Mesenchymal stem cell (in vitro differentiated cells and primary cell): Measurements from ENCODE around the gene AURKB.
A peak's percentile ranks its signal among the peaks of the same experiment; 100 is the strongest.

Experiments
- DNase-seq: peaks from one replicate; pipeline ENCODE4 v3.0.0-alpha.2; 2013
- H2AFZ ChIP-seq: one replicate; pipeline ENCODE4 v1.6.1; 2013; ENCODE audit warnings: low read depth, mild to moderate bottlenecking, control low read depth, inconsistent platforms, low read length, moderate library complexity
- H2AK5ac ChIP-seq: 2 replicates; pipeline ENCODE4 v1.6.1; 2013; ENCODE audit warnings: low read length, moderate library complexity, mild to moderate bottlenecking, inconsistent platforms; ENCODE audit not compliant: severe bottlenecking
- H2BK120ac ChIP-seq: one replicate; pipeline ENCODE4 v1.6.1; 2013; ENCODE audit warnings: low read depth, mild to moderate bottlenecking, inconsistent platforms, low read length, moderate library complexity
- H2BK12ac ChIP-seq, 2 experiments: one replicate each; pipeline ENCODE4 v1.6.1; 2013; ENCODE audit warnings: inconsistent platforms in 2 of 2, low read length in 2 of 2, mild to moderate bottlenecking in 2 of 2, moderate library complexity in 2 of 2, control low read depth in 1 of 2
- H2BK15ac ChIP-seq: one replicate; pipeline ENCODE4 v1.6.1; 2013; ENCODE audit warnings: mild to moderate bottlenecking, low read depth, inconsistent platforms; ENCODE audit not compliant: poor library complexity, severe bottlenecking
- H2BK5ac ChIP-seq: 2 replicates; pipeline ENCODE4 v1.6.1; 2013; ENCODE audit warnings: low read depth, mild to moderate bottlenecking, low read length, control low read depth, inconsistent platforms; ENCODE audit not compliant: poor library complexity, severe bottlenecking
- H3K14ac ChIP-seq, 2 experiments: one replicate each; pipeline ENCODE4 v1.6.1; 2013; ENCODE audit warnings: inconsistent platforms in 2 of 2, low read length in 2 of 2, control low read depth in 1 of 2, mild to moderate bottlenecking in 1 of 2, moderate library complexity in 1 of 2
- H3K18ac ChIP-seq, 2 experiments: one replicate each; pipeline ENCODE4 v1.6.1; 2013; ENCODE audit warnings: inconsistent platforms in 2 of 2, low read length in 2 of 2, control low read depth in 1 of 2, low read depth in 1 of 2, mild to moderate bottlenecking in 1 of 2
- H3K23ac ChIP-seq, 2 experiments: one replicate each; pipeline ENCODE4 v1.6.1; 2013; ENCODE audit warnings: inconsistent platforms in 2 of 2, low read length in 2 of 2, mild to moderate bottlenecking in 2 of 2, moderate library complexity in 2 of 2, control low read depth in 1 of 2
- H3K27ac ChIP-seq: 2 replicates; pipeline ENCODE4 v1.5.1; 2013; ENCODE audit warnings: mild to moderate bottlenecking, moderate library complexity, low read length, control low read depth, inconsistent platforms; ENCODE audit not compliant: poor library complexity, severe bottlenecking
- H3K27me3 ChIP-seq, 2 experiments: 2 replicates each; pipeline versions ENCODE4 v1.6.1 to v1.7.0; 2013; ENCODE audit warnings: low read length in 2 of 2, mild to moderate bottlenecking in 2 of 2, moderate library complexity in 2 of 2, control low read depth in 1 of 2, inconsistent platforms in 1 of 2; ENCODE audit not compliant: control insufficient read depth in 1 of 2, insufficient read depth in 1 of 2
- H3K36me3 ChIP-seq, 2 experiments: 2 replicates each; pipeline versions ENCODE4 v1.6.1 to v1.7.0; 2013; ENCODE audit warnings: low read length in 2 of 2, control low read depth in 1 of 2, inconsistent platforms in 1 of 2, low read depth in 1 of 2, mild to moderate bottlenecking in 1 of 2; ENCODE audit not compliant: insufficient read depth in 2 of 2, control insufficient read depth in 1 of 2
- H3K4ac ChIP-seq, 2 experiments: one replicate each; pipeline ENCODE4 v1.6.1; 2013; ENCODE audit warnings: inconsistent platforms in 2 of 2, low read length in 2 of 2, mild to moderate bottlenecking in 2 of 2, moderate library complexity in 2 of 2, control low read depth in 1 of 2, low read depth in 1 of 2
- H3K4me1 ChIP-seq: 2 replicates; pipeline ENCODE4 v1.6.1; 2013; ENCODE audit warnings: low read depth, low read length, control low read depth; ENCODE audit not compliant: control insufficient read depth, insufficient read depth
- H3K4me2 ChIP-seq: 2 replicates; pipeline ENCODE4 v1.6.1; 2013; ENCODE audit warnings: low read length, mild to moderate bottlenecking, inconsistent platforms; ENCODE audit not compliant: poor library complexity, severe bottlenecking
- H3K4me3 ChIP-seq, 2 experiments: 2 replicates each; pipeline versions ENCODE4 v1.5.1 to v1.7.0; 2013; ENCODE audit warnings: low read length in 2 of 2, mild to moderate bottlenecking in 2 of 2, control low read depth in 1 of 2, low read depth in 1 of 2; ENCODE audit not compliant: insufficient read depth in 1 of 2
- H3K79me1 ChIP-seq: replicated peaks from 2 replicates; pipeline ENCODE4 v1.6.1; 2013; ENCODE audit warnings: mild to moderate bottlenecking, control low read depth, low read length, inconsistent platforms; ENCODE audit not compliant: poor library complexity, severe bottlenecking
- H3K9ac ChIP-seq: 2 replicates; pipeline ENCODE4 v1.7.0; 2013; ENCODE audit warnings: mild to moderate bottlenecking, low read length, moderate library complexity
- H3K9me3 ChIP-seq: 2 replicates; pipeline ENCODE4 v1.7.0; 2013; ENCODE audit warnings: mild to moderate bottlenecking, low read length; ENCODE audit not compliant: control insufficient read depth
- H4K8ac ChIP-seq: one replicate; pipeline ENCODE4 v1.6.1; 2013; ENCODE audit warnings: inconsistent platforms, mild to moderate bottlenecking, low read length, moderate library complexity
- H4K91ac ChIP-seq: one replicate; pipeline ENCODE4 v1.6.1; 2013; ENCODE audit warnings: mild to moderate bottlenecking, low read length, inconsistent platforms
- WGBS: methylation state at CpG from one replicate; pipeline ENCODE4 v1.1.7; 2013; ENCODE audit warnings: mixed read lengths; 5-methylcytosine and 5-hydroxymethylcytosine counted together

Gene AURKB

DNA sequence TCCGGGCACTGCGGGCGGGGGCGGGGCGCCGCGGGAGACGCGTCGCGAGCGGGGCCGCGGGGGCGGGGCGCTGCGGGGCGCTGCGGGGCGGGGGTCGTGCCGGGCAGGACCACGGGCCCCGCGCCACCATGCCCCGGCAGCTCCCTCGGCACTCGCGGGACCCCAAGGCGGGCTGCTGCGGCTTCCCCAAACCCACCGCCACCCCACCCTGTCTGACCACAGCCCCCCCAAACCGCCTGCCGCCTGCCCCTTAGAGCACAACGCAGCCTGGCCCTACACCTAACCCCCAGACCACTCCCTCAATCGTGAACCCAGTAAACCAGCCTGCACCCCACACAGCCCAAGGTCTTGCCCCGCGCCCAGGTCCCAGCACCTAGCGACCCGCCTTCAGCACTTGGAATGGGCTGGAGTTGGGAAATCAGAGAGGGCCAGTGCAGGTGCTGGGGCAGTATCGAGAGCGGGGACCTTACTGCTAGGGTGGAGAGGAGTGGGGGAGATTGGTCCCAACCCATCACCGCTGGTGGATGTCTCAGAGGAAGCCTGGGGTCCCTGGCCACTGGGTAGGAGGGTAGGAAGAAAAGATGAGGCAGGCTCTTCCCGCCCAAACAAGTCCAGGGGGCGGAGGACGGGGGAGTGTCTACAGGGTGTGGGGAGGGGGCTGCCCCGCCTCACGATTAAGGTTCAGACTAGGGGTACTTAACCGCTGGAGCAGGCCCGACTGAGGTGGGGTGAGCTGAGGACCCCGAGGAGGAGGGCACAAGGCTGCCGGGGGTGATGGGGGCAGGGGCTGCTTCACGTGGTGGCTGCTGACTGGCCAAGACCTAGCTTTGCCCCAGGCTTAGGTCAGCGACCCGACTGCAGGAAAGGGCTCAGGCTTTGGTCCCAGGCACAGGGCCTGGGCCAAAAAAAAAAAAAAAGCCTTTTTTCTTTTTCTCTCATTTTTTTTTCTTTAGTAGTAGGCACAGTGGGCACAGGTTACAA, 47.1 kb downstream of the AURKB start:
- peak; percentile 15 for DNase-seq
- peak overlapping the region; percentile 60 for H3K4me2 ChIP-seq
- 9% methylated on average over 28 of the region's 55 CpGs for WGBS
- H2BK15ac ChIP-seq, result peak overlapping the region; percentile 89
- peaks cover 20 to 22% of the 10 kb centered on the region in 2 experiments for H3K36me3 ChIP-seq
- H2AK5ac ChIP-seq, result peak overlapping the region; percentile 44
- peak overlapping the region; percentile 96 for H4K91ac ChIP-seq
- no peaks in the 10 kb centered on the region for H3K27me3 ChIP-seq
- peak overlapping the region in 1 of 2 experiments; percentile 96 for H3K14ac ChIP-seq
- peak overlapping the region; percentile 97 for H4K8ac ChIP-seq
- peak overlapping the region; percentile 52 for H3K27ac ChIP-seq
- peak overlapping the region; percentile 87 for H3K9ac ChIP-seq
- peak overlapping the region; percentile 93 for H2BK120ac ChIP-seq
- H2AFZ ChIP-seq, result peak overlapping the region; percentile 55
- H2BK5ac ChIP-seq, result peak overlapping the region; percentile 20
- H3K79me1 ChIP-seq, result peaks cover 16% of the 10 kb centered on the region
- H3K23ac ChIP-seq, result peak overlapping the region in 1 of 2 experiments; percentile 5
- peak overlapping the region; percentile 90 to 97 for H3K18ac ChIP-seq
- peak overlapping the region; percentile 73 to 79 for H3K4ac ChIP-seq
- peaks cover 31% of the 10 kb centered on the region for H3K4me1 ChIP-seq
- H2BK12ac ChIP-seq, result peak overlapping the region; percentile 72 to 95
- no peaks in the 10 kb centered on the region for H3K9me3 ChIP-seq
- peak overlapping the region; percentile 72 to 95 for H3K4me3 ChIP-seq

DNA sequence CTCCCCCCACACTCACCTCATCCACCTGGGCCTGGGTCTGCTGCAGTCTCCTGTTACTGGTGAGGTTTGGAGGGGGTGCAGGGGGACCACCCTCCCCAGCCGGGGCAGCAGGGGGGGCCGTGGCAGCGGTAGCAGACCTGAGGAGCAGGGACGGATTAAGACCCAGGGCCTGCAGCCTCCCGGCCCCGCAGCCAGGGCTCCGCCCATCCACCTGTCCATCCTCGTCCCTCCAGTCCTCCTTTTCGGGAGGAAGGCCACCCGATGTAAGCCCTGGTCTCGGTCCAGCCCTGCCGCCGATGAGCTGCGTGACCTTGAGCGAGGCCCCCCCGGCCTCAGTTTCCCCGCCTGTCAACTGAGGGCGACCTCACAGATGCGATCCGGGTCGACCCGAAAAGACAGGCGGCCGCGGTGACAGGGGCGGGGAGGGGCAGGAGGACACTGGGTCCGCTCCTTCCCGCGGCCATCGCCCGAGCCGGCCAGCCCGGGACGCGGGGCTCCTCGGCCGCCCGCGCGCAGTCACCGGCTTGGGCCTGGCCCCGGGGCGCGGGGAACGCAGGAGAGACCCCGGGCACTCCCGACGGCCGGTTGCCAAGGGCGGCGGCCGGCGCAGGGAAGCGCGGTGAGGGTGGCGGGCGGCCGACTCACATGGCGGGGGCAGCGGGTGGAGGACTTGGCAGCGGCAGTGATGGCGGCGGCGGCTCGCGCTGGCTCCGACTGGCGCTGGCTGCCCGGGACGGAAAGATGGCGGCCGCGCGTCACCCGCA, 48.0 kb downstream of the AURKB start, which contains the start of gene VAMP2:
Gene VAMP2 (minus strand): TSS at position 716 of the 764 bp plus-strand sequence. CDS start 69 bp downstream, at position 647.
- H3K4me3 ChIP-seq, result peak within 1 kb of the TSS; percentile 80 to 95
- H3K27ac ChIP-seq, result peak within 1 kb of the TSS; percentile 52
- peak within 1 kb of the TSS; percentile 96 for H4K91ac ChIP-seq
- H3K79me1 ChIP-seq, result peaks cover 16% of the 10 kb centered on the region
- WGBS, result under 1% methylated on average over 44 of the region's 75 CpGs
- H2AFZ ChIP-seq, result peak within 1 kb of the TSS; percentile 55
- peak within 1 kb of the TSS in 1 of 2 experiments; percentile 99 for H3K14ac ChIP-seq
- H3K23ac ChIP-seq, result peak within 1 kb of the TSS; percentile 56 to 94
- H3K18ac ChIP-seq, result peak within 1 kb of the TSS; percentile 96 to 97
- peak within 1 kb of the TSS; percentile 72 to 95 for H2BK12ac ChIP-seq
- peak within 1 kb of the TSS; percentile 89 for H2BK15ac ChIP-seq
- H2BK120ac ChIP-seq, result peak within 1 kb of the TSS; percentile 98
- peak within 1 kb of the TSS; percentile 97 for H4K8ac ChIP-seq
- peaks cover 20 to 24% of the 10 kb centered on the region in 2 experiments for H3K36me3 ChIP-seq
- H3K9ac ChIP-seq, result peak within 1 kb of the TSS; percentile 99
- no peaks in the 10 kb centered on the region for H3K27me3 ChIP-seq
- H3K4me2 ChIP-seq, result peak within 1 kb of the TSS; percentile 63
- peak within 1 kb of the TSS; percentile 40 for H2BK5ac ChIP-seq
- H3K9me3 ChIP-seq, result no peaks in the 10 kb centered on the region
- peak within 1 kb of the TSS; percentile 86 to 87 for H3K4ac ChIP-seq
- peak; percentile 66 for DNase-seq
- H2AK5ac ChIP-seq, result peak within 1 kb of the TSS; percentile 44
- peaks cover 31% of the 10 kb centered on the region for H3K4me1 ChIP-seq

DNA sequence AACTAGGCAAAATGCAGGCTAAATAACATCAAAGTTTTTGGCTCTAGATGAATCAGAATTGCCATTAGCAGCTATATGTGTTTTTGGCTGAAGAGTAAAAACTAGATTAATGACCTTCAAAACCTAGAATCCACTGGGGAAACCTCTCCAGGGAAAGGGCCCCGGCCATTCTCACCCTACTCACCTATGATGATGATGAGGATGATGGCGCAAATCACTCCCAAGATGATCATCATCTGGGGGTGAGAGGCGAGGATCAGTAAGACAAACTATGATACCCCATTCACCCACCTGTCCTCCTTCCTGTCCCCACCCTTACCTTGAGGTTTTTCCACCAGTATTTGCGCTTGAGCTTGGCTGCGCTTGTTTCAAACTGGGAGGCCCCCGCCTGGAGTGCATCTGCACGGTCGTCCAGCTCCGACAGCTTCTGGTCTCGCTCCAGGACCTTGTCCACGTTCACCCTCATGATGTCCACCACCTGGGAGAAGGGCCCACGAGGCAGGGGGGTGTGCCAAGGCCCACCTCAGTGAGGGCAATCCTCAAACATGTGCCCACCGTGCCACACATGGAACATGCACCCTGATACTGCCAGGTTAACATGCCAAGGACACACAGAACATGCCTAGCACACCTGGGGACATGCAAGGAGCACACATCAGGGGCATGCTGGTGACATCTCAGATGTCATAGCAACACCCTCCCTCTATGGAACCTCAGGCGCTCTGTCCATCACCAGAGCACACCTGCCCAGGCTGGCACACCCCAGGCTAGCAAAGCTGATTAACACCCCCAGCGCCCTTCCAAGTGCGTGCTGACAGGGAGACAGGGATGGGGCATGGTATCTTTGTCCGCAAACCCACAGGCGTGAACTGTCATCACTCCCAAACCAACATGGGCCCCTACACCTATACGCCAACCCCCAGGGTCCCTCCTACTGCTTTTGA, 48.8 kb downstream of the AURKB start:
- WGBS, result 85% methylated on average over 17 of the region's 19 CpGs
- H3K9me3 ChIP-seq, result no peaks in the 10 kb centered on the region
- peaks cover 16% of the 10 kb centered on the region for H3K79me1 ChIP-seq
- H3K27me3 ChIP-seq, result no peaks in the 10 kb centered on the region
- H4K8ac ChIP-seq, result no peak overlapping the region
- no peak for DNase-seq
- peak overlapping the region in 1 of 2 experiments; percentile 99 for H3K14ac ChIP-seq
- no peak overlapping the region for H4K91ac ChIP-seq
- H2BK15ac ChIP-seq, result no peak overlapping the region
- peak overlapping the region; percentile 99 for H3K9ac ChIP-seq
- no peak overlapping the region for H3K27ac ChIP-seq
- no peak overlapping the region for H3K4ac ChIP-seq
- no peak overlapping the region for H2AFZ ChIP-seq
- H2BK120ac ChIP-seq, result no peak overlapping the region
- no peak overlapping the region for H3K18ac ChIP-seq
- peak overlapping the region in 1 of 2 experiments; percentile 63 for H3K23ac ChIP-seq
- H3K4me1 ChIP-seq, result peaks cover 31% of the 10 kb centered on the region
- H3K4me2 ChIP-seq, result peak overlapping the region; percentile 63
- H2BK5ac ChIP-seq, result no peak overlapping the region
- no peak overlapping the region for H2BK12ac ChIP-seq
- H2AK5ac ChIP-seq, result no peak overlapping the region
- H3K36me3 ChIP-seq, result peaks cover 20 to 24% of the 10 kb centered on the region in 2 experiments
- peak overlapping the region; percentile 80 to 95 for H3K4me3 ChIP-seq
